Esophagus muscularis mucosa (tissue), 4 donors: ENCODE measurements around the gene AGBL5. TPM values are rescaled to one million over a fixed set of nuclear protein-coding genes. Genes with fewer than 3 reads are reported as not detected.

Experiments
- DNase-seq: peaks from one replicate; pipeline ENCODE4 v3.0.0-alpha.2; 2017; ENCODE audit errors: extremely low spot score
- H3K27ac ChIP-seq, 4 donors: fragments of 200-600 bp; sonication (generic); replicated peaks in 1 of 4; 1 replicate in 3 of 4; 2 replicates in 1 of 4; pipeline ENCODE4 v1.5.1; 2016 to 2019; ENCODE audit warnings: mild to moderate bottlenecking in 1 of 4
- H3K27me3 ChIP-seq, 4 donors: fragments of 200-600 bp; sonication (generic); one replicate each; pipeline versions ENCODE4 v1.5.1 to v1.6.0; 2016 to 2019
- H3K36me3 ChIP-seq, 4 donors: fragments of 200-600 bp; sonication (generic); one replicate each; pipeline ENCODE4 v1.5.1; 2016 to 2019
- H3K4me1 ChIP-seq, 4 donors: fragments of 200-600 bp; sonication (generic); one replicate each; pipeline ENCODE4 v1.5.1; 2016 to 2019
- H3K4me3 ChIP-seq, 4 donors: fragments of 200-600 bp; sonication (generic); 1 replicate in 2 of 4; 2 replicates in 2 of 4; pipeline ENCODE4 v1.5.1; 2016 to 2019; ENCODE audit warnings: mild to moderate bottlenecking in 4 of 4, moderate library complexity in 1 of 4
- H3K9me3 ChIP-seq, 4 donors: fragments of 200-600 bp; sonication (generic); 1 replicate in 3 of 4; 2 replicates in 1 of 4; pipeline ENCODE4 v1.5.1; 2016 to 2019
- EP300 ChIP-seq: sonication (generic); formaldehyde crosslinking; IDR thresholded peaks from one replicate; pipeline ENCODE4 v1.6.1; 2017; ENCODE audit warnings: antibody characterized with exemption
- POLR2A ChIP-seq: fragments of 450-650 bp; IDR thresholded peaks from one replicate; pipeline ENCODE4 v1.6.1; 2017; ENCODE audit warnings: antibody characterized with exemption, moderate library complexity, mild to moderate bottlenecking, low read depth
- POLR2AphosphoS5 ChIP-seq, 2 donors: sonication (generic); formaldehyde crosslinking; IDR thresholded peaks; one replicate each; pipeline ENCODE4 v1.6.1; 2017; ENCODE audit warnings: antibody characterized with exemption in 2 of 2
- WGBS: methylation state at CpG from one replicate; pipeline ENCODE4 v1.1.5; 2018; 5-methylcytosine and 5-hydroxymethylcytosine counted together
- intact Hi-C: fragments of 100-400 bp; cut with DNase I; formaldehyde crosslinking; loops from one replicate; pipeline ENCODE4 v1.15.1; 2023
- total RNA-seq, 4 donors: library from RNA; depleted of rRNA; stranded (reverse); fragments of >200 nt; gene quantifications; one replicate each; pipeline versions ENCODE4 v1.1.0 to v1.2.1, GENCODE V29; 2016
- TF ChIP-seq, protein P1 (sequence below), 3 experiments: fragments of 200-600 bp in 2 of 3; fragments of 450-650 bp in 1 of 3; sonication (generic) in 2 of 3; IDR thresholded peaks; one replicate each; pipeline ENCODE4 v1.5.1; 2017 to 2019; ENCODE audit warnings: antibody characterized with exemption in 3 of 3, mild to moderate bottlenecking in 2 of 3, moderate library complexity in 1 of 3

Gene AGBL5
- total RNA-seq, 4 donors from 2014 or later: 19.5 to 29.2 (median 24.1) TPM

GRCh38 chr2:27060323-27060722 is 8.9 kb downstream of the AGBL5 start:
- intact Hi-C loops: no loop called here
- peaks cover 0 to 24% (median 11%) of the 10 kb centered on the region in 4 donors for H3K4me1 ChIP-seq
- peaks cover 17 to 68% (median 59%) of the 10 kb centered on the region in 4 donors for H3K36me3 ChIP-seq
- no peaks in the 10 kb centered on the region for H3K9me3 ChIP-seq
- no peak for TF ChIP-seq EP300
- peak in 1 of 2 donors; percentile 15 for TF ChIP-seq POLR2AphosphoS5 (IDR thresholded peaks at IDR 0.05)
- no peak overlapping the region for H3K4me3 ChIP-seq
- WGBS: 94% methylated on average over 3 of the region's 3 CpGs
- no peak overlapping the region for H3K27ac ChIP-seq
- H3K27me3 ChIP-seq: no peaks in the 10 kb centered on the region
- no peak for DNase-seq

DNA sequence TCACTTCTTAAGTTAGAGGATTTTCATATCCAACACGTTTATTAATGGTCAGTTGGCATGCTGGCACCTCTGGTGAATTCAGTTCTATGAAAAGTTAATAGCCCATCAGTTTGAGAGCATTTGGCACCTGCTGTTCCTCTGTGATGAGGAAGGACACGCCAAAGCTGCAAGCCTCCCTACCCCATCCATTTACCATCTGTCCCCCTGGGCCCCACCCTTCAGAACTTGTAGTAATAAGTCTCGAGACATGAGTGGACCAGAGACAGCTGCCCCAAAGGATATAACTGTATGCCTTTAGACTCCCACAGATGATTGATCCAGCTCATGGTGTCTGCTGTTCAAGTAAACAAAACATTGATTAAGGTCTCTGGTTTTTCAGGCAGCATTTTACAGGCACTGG is 13.7 kb downstream of the AGBL5 start:
- TF ChIP-seq POLR2A (no peak), EP300 (no peak), POLR2AphosphoS5 (IDR thresholded peaks at IDR 0.05) (no peak)
- TF ChIP-seq, protein P1, sequence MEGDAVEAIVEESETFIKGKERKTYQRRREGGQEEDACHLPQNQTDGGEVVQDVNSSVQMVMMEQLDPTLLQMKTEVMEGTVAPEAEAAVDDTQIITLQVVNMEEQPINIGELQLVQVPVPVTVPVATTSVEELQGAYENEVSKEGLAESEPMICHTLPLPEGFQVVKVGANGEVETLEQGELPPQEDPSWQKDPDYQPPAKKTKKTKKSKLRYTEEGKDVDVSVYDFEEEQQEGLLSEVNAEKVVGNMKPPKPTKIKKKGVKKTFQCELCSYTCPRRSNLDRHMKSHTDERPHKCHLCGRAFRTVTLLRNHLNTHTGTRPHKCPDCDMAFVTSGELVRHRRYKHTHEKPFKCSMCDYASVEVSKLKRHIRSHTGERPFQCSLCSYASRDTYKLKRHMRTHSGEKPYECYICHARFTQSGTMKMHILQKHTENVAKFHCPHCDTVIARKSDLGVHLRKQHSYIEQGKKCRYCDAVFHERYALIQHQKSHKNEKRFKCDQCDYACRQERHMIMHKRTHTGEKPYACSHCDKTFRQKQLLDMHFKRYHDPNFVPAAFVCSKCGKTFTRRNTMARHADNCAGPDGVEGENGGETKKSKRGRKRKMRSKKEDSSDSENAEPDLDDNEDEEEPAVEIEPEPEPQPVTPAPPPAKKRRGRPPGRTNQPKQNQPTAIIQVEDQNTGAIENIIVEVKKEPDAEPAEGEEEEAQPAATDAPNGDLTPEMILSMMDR (IDR thresholded peaks at IDR 0.05): no peak
- H3K4me1 ChIP-seq: peaks cover 19 to 42% (median 36%) of the 10 kb centered on the region in 4 donors
- no peak overlapping the region for H3K4me3 ChIP-seq
- no peaks in the 10 kb centered on the region for H3K9me3 ChIP-seq
- WGBS: 85% methylated on average over 3 of the region's 3 CpGs
- H3K27me3 ChIP-seq: no peaks in the 10 kb centered on the region
- intact Hi-C loops: no loop called here
- DNase-seq: no peak
- H3K36me3 ChIP-seq: peaks cover 5 to 65% (median 47%) of the 10 kb centered on the region in 4 donors
- H3K27ac ChIP-seq: no peak overlapping the region

DNA sequence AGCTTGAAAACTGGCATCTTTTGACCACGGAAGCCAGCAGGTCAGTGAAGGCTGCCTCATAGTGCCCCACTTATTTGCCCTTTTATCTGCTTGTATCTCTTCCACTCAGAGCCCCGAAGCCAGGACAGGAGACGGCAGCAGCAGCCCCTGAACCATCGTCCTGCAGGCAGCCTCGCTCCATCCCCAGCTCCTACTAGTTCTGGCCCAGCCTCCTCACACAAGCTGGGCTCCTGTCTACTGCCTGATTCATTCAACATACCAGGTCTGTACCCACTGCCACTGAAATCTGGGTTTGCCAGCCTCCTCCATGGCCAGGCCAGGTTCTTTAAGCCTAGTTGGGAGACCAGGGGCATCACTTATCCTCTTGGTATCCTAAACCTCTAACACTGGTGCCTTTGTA is 15.9 kb downstream of the AGBL5 start:
- no peak overlapping the region for H3K27ac ChIP-seq
- TF ChIP-seq, protein P1 (IDR thresholded peaks at IDR 0.05): no peak
- H3K4me3 ChIP-seq: no peak overlapping the region
- no peaks in the 10 kb centered on the region for H3K27me3 ChIP-seq
- H3K36me3 ChIP-seq: peaks cover 5 to 61% (median 40%) of the 10 kb centered on the region in 4 donors
- 94% methylated on average over 5 of the region's 5 CpGs for WGBS
- intact Hi-C loops: no loop called here
- no peak for DNase-seq
- peaks cover 32 to 58% (median 50%) of the 10 kb centered on the region in 4 donors for H3K4me1 ChIP-seq
- H3K9me3 ChIP-seq: no peaks in the 10 kb centered on the region

- 87% methylated on average over 5 of the region's 6 CpGs for WGBS
- Histone ChIP-seq H3K4me1 (peaks cover 48 to 69% (median 62%) of the 10 kb centered on the region in 4 donors), H3K4me3 (no peak overlapping the region), H3K36me3 (peaks cover 5 to 54% (median 36%) of the 10 kb centered on the region in 4 donors), H3K27ac (peak overlapping the region in 3 of 4 donors; percentile 98 to 99 (median 98)), H3K9me3 (no peaks in the 10 kb centered on the region), H3K27me3 (no peaks in the 10 kb centered on the region)
- TF ChIP-seq POLR2AphosphoS5 (IDR thresholded peaks at IDR 0.05) (no peak), POLR2A (no peak), EP300 (no peak)
- TF ChIP-seq, protein P1 (IDR thresholded peaks at IDR 0.05): no peak
- intact Hi-C loops: no loop called here
- DNase-seq: no peak
Measured at GRCh38 chr2:27069436-27069835, 18.0 kb downstream of the AGBL5 start.

DNA sequence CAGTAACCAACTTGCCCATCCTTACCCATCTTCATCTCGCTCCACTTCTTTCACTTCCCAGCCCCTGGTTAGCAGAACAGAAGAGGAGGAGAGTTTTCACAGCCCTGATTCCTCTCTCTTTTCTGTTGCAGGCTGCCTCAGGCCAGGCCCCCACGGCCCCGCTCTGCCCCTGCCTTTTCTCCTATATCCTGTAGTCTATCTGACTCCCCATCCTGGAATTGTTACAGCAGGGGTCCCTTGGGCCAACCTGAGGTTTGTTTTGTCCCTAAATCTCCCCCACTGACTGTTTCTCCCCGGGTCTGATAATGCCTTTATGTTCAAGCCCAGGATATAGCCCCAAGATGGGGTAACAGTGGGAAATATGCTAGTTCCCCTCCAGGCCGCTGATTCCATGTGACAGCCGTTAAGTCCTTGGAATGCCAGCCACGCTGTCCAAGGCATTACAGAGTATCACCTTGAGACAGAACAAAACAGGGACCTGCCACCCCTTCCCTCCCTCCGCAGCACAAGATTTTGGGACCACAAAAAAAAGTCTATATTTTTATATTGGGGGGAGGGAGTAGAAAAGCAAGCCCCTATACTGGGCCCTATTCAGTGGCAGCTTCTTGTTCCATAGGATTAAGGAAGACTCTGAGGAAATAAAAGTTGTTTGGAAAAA is 18.6 kb downstream of the AGBL5 start:
- DNase-seq: no peak
- intact Hi-C loops: loop anchor here (2.0 kb wide), 1 partner anchor 19 kb away; the partner anchor contains the start of gene AGBL5
- TF ChIP-seq EP300 (no peak), POLR2AphosphoS5 (IDR thresholded peaks at IDR 0.05) (no peak), POLR2A (no peak)
- TF ChIP-seq, protein P1 (IDR thresholded peaks at IDR 0.05): no peak

More for the DNA sequence above, 18.6 kb downstream of the AGBL5 start:
- 81% methylated on average over 8 of the region's 8 CpGs for WGBS
- Histone ChIP-seq H3K27ac (peak overlapping the region; percentile 98 to 99 (median 98)), H3K27me3 (no peaks in the 10 kb centered on the region), H3K4me1 (peaks cover 54 to 75% (median 68%) of the 10 kb centered on the region in 4 donors), H3K36me3 (peaks cover 5 to 54% (median 32%) of the 10 kb centered on the region in 4 donors), H3K9me3 (no peaks in the 10 kb centered on the region), H3K4me3 (peak overlapping the region; percentile 75 to 98 (median 90))
